Type B pancreatic cell (in vitro differentiated cells): ENCODE results near the gene FBXW12. TPM values are rescaled to one million over a fixed set of nuclear protein-coding genes. Genes with fewer than 3 reads are reported as not detected.

Experiments used
- DNase-seq: peaks from one replicate; pipeline ENCODE4 v3.0.0; 2021; ENCODE audit warnings: mixed read lengths; ENCODE audit not compliant: unreplicated experiment; ENCODE audit errors: extremely low spot score
- H3K27ac Mint-ChIP-seq: 2 replicates; pipeline ENCODE4 v1.8.0; 2021; ENCODE audit warnings: mild to moderate bottlenecking, mixed read lengths
- H3K27me3 Mint-ChIP-seq: 2 replicates; pipeline ENCODE4 v1.8.0; 2021; ENCODE audit warnings: mixed read lengths
- H3K36me3 Mint-ChIP-seq: 2 replicates; pipeline ENCODE4 v1.8.0; 2021; ENCODE audit warnings: mixed read lengths
- H3K4me1 Mint-ChIP-seq: one replicate; pipeline ENCODE4 v1.8.0; 2021; ENCODE audit warnings: mixed read lengths; ENCODE audit not compliant: unreplicated experiment
- H3K4me3 Mint-ChIP-seq: 2 replicates; pipeline ENCODE4 v1.8.0; 2021; ENCODE audit warnings: mild to moderate bottlenecking, mixed read lengths
- H3K9me3 Mint-ChIP-seq: 2 replicates; pipeline ENCODE4 v1.8.0; 2021; ENCODE audit warnings: mixed read lengths
- total RNA-seq: library from RNA; stranded (reverse); gene quantifications from 2 replicates; pipeline ENCODE4 v1.2.1, GENCODE V29; 2021; ENCODE audit warnings: low replicate concordance
- TF ChIP-seq, protein P1 (sequence below): fragments of 200-600 bp; sonication (generic); conservative IDR thresholded peaks from 2 replicates; pipeline ENCODE4 v1.5.0; 2021; ENCODE audit warnings: antibody characterized with exemption, mild to moderate bottlenecking

Gene FBXW12
- total RNA-seq, 1 donor from 2014 or later: not detected

DNA sequence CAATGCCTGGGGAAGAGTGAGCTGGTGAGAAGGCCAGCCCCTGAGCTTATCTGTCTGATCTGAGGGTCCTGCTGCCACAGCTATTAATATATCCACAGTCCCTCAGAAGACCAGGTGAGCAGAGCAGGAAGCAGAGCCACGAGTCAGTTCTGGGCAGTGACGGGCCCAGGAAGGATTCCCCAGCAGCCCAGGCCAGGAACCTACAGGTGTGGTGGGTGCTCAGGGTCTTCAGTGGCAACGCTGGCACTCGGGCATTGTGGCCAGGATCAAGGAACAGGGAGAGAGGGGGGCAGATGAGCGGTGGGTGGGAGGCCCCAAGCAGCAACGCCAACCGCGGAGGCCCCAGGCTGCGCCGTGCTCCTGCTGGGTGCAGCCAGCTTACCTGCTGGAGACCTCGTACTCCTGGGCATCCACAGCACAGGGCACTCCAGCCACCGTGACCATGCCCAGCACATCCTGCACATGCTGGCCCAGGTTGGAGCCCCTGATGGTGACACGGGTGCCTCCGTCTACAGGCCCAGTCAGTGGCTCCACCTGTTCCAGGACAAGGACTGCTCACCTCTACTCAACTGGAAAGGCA is 45.6 kb downstream of the FBXW12 start:
- Mint-ChIP-seq H3K4me3 (no peak overlapping the region), H3K9me3 (no peaks in the 10 kb centered on the region), H3K27ac (no peak overlapping the region), H3K36me3 (peaks cover 5% of the 10 kb centered on the region), H3K4me1 (no peaks in the 10 kb centered on the region), H3K27me3 (no peaks in the 10 kb centered on the region)
- DNase-seq: no peak
- TF ChIP-seq, protein P1, sequence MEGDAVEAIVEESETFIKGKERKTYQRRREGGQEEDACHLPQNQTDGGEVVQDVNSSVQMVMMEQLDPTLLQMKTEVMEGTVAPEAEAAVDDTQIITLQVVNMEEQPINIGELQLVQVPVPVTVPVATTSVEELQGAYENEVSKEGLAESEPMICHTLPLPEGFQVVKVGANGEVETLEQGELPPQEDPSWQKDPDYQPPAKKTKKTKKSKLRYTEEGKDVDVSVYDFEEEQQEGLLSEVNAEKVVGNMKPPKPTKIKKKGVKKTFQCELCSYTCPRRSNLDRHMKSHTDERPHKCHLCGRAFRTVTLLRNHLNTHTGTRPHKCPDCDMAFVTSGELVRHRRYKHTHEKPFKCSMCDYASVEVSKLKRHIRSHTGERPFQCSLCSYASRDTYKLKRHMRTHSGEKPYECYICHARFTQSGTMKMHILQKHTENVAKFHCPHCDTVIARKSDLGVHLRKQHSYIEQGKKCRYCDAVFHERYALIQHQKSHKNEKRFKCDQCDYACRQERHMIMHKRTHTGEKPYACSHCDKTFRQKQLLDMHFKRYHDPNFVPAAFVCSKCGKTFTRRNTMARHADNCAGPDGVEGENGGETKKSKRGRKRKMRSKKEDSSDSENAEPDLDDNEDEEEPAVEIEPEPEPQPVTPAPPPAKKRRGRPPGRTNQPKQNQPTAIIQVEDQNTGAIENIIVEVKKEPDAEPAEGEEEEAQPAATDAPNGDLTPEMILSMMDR: no peak

DNA sequence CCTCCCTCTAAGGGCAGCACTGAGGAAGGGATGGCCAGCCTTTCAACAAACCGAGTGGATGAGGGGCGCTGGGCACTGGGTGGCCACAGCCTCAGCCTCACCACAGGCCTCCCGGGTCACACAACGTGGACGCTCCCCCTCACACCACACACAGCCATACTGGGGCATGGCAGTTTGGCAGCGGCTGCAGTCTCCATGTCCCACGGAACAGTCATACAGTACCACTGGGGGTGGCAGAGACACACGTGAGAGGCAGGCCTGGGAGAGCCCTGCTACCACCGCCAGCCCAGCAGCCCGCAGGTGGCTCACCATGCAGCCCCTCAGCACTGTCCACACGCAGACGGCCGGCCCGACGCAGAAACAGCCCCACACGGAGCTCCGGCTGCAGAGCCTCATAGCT is 46.1 kb downstream of the FBXW12 start:
- no peak overlapping the region for H3K27ac Mint-ChIP-seq
- no peak overlapping the region for H3K4me3 Mint-ChIP-seq
- no peaks in the 10 kb centered on the region for H3K9me3 Mint-ChIP-seq

DNA sequence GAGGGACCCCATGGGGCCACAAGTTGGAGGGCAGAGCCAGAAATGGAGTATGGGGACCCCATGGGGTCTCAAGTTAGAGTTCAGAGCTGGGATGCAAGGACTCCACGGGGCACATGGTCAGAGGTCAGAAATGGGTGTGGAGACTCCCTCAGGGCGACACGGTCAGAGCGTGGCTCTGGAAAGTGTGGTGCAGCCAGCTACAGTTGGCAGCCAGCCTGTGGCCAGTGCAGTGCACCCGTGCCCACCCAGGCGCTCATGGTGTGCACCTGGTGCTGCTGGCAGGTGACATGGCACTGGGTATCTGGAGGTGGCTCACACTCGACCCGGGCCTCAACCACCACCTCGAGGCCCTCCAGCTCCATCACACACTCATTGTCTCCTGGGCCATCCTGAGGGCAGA is 46.6 kb downstream of the FBXW12 start:
- peaks cover 3% of the 10 kb centered on the region for H3K36me3 Mint-ChIP-seq
- DNase-seq: no peak
- no peaks in the 10 kb centered on the region for H3K9me3 Mint-ChIP-seq
- no peak overlapping the region for H3K27ac Mint-ChIP-seq
- H3K4me3 Mint-ChIP-seq: no peak overlapping the region
- no peaks in the 10 kb centered on the region for H3K27me3 Mint-ChIP-seq
- H3K4me1 Mint-ChIP-seq: peaks cover 4% of the 10 kb centered on the region
- TF ChIP-seq, protein P1: no peak

More for the DNA sequence above, 46.1 kb downstream of the FBXW12 start:
- DNase-seq: no peak
- H3K4me1 Mint-ChIP-seq: peaks cover 3% of the 10 kb centered on the region
- no peaks in the 10 kb centered on the region for H3K27me3 Mint-ChIP-seq
- peaks cover 5% of the 10 kb centered on the region for H3K36me3 Mint-ChIP-seq
- TF ChIP-seq, protein P1: no peak

DNA sequence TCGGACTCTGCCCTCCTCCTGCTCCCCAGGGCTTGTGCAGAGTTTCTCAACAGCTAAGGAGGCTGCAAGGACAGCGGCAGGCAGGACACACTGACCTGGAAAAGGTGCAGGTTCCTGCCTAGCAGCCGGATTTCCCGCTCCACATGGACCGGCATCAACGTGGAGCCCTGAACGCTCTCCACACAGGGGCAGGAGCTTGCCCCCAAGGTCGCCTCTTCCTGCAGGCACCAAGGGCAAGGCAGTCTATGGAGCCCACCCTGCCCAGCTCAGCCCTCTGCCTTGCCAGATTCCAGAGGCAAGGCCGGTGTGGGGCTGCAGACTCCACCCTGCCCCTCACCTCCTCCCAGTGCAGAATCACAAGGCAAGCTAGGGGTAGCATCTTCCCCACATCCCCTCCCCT is 47.1 kb downstream of the FBXW12 start:
- Mint-ChIP-seq H3K27me3 (no peaks in the 10 kb centered on the region), H3K36me3 (peaks cover 3% of the 10 kb centered on the region), H3K9me3 (no peaks in the 10 kb centered on the region), H3K4me3 (no peak overlapping the region), H3K27ac (no peak overlapping the region), H3K4me1 (peaks cover 4% of the 10 kb centered on the region)
- no peak for DNase-seq
- TF ChIP-seq, protein P1: no peak

DNA sequence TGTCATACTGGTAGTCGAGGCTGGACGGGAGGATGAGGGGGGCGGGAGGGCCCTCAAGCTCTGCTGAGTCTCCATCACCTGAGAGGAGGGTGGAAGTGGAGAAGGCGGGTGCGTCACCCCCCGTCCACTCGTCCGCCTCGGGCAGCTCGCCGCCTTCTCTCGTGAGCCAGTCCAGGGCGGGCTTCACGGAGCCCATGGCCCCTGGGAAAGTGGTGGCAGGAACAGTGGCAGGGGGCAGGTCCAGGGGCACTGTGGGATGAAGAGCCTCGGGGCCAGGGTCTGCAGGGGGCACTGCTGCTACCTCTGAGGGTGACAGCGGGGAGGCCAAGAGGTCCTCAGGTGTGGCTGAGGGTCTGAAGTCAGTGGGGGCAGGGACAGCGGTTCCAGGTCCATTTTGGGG is 47.6 kb downstream of the FBXW12 start:
- Mint-ChIP-seq H3K4me3 (no peak overlapping the region), H3K27me3 (no peaks in the 10 kb centered on the region), H3K4me1 (peaks cover 4% of the 10 kb centered on the region), H3K36me3 (peaks cover 3% of the 10 kb centered on the region), H3K9me3 (no peaks in the 10 kb centered on the region), H3K27ac (no peak overlapping the region)
- TF ChIP-seq, protein P1: no peak
- DNase-seq: no peak

DNA sequence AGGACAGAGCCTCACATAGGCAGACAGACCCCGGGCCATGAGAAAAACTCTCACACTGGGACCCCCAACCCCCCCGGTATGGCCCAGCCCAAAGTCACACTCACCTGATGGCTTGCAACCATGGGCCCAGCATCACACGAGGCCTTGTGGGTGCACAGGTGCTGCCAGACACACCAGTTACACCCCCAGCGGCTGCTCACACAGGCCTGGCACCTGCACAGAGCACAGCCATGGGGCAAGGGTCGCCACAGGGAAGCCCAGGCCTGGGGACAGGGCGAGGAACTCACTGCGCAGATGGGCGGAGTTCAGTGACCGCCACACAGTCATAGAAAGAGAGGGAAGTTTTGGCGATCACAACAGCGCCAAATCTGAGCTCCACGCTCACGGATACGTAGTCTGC is 48.5 kb downstream of the FBXW12 start:
- no peak for DNase-seq
- H3K4me3 Mint-ChIP-seq: no peak overlapping the region
- no peaks in the 10 kb centered on the region for H3K27me3 Mint-ChIP-seq
- peak overlapping the region; percentile 43 for H3K27ac Mint-ChIP-seq
- H3K9me3 Mint-ChIP-seq: no peaks in the 10 kb centered on the region
- H3K36me3 Mint-ChIP-seq: peaks cover 3% of the 10 kb centered on the region
- TF ChIP-seq, protein P1: no peak
- H3K4me1 Mint-ChIP-seq: peaks cover 11% of the 10 kb centered on the region
